Endothelial cell of umbilical vein (primary cell): Measurements from ENCODE around the gene TMEM94. TPM values are rescaled to one million over a fixed set of nuclear protein-coding genes. Genes with fewer than 3 reads are reported as not detected.

Experiments used
- BruUV-seq: library from RNA; stranded (reverse); fragments of 400-500 nt; replicated peaks from 2 replicates; lab custom pipeline; 2021; lab: Mats Ljungman, UMichigan
- CTCF ChIA-PET: fragments of 300-600, 350-600 bp; sonication (Branson Sonifier 250); formaldehyde crosslinking; loops from one replicate; lab custom pipeline; 2021; ENCODE audit warnings: antibody characterized with exemption, inconsistent platforms; lab: Charles Lee
- POLR2A ChIA-PET: fragments of 300-600, 350-600 bp; sonication (Branson Sonifier 250); formaldehyde crosslinking; loops from one replicate; lab custom pipeline; 2021; ENCODE audit warnings: antibody characterized with exemption, inconsistent platforms; lab: Charles Lee
- DNase-seq: peaks from one replicate; pipeline ENCODE4 v3.0.0-alpha.2; 2011; ENCODE audit warnings: low read depth, low spot score
- FAIRE-seq: peaks from 2 replicates; lab custom pipeline; 2011; peaks lifted over from hg19 to GRCh38; lab: Jason Lieb, UNC
- H2AFZ ChIP-seq: 2 replicates; pipeline ENCODE4 v1.6.0; 2012; ENCODE audit warnings: low read depth, low read length, control low read depth, inconsistent platforms
- H3K27ac ChIP-seq: 2 replicates; pipeline ENCODE4 v1.5.1; 2011; ENCODE audit warnings: low read depth, mild to moderate bottlenecking, control low read depth, low read length, moderate library complexity; ENCODE audit not compliant: insufficient read depth
- H3K27me3 ChIP-seq, 2 experiments: 2 replicates each; pipeline versions ENCODE4 v1.6.0 to v1.6.1; 2011; ENCODE audit warnings: low read length in 2 of 2, mixed read lengths in 1 of 2; ENCODE audit not compliant: control insufficient read depth in 2 of 2, insufficient read depth in 2 of 2
- H3K36me3 ChIP-seq, 2 experiments: 2 replicates in 1 of 2; 3 replicates in 1 of 2; pipeline ENCODE4 v1.5.1; 2011; ENCODE audit warnings: low read length in 2 of 2, mild to moderate bottlenecking in 1 of 2, moderate library complexity in 1 of 2; ENCODE audit not compliant: control insufficient read depth in 2 of 2, insufficient read depth in 2 of 2; ENCODE audit errors: extremely low read depth in 1 of 2
- H3K4me1 ChIP-seq: 3 replicates; pipeline ENCODE4 v1.5.1; 2011; ENCODE audit warnings: mild to moderate bottlenecking, low read length; ENCODE audit not compliant: control insufficient read depth, insufficient read depth; ENCODE audit errors: extremely low read depth
- H3K4me2 ChIP-seq: 2 replicates; pipeline ENCODE4 v1.6.1; 2011; ENCODE audit warnings: low read length, control low read depth, mixed read lengths; ENCODE audit not compliant: insufficient read depth
- H3K4me3 ChIP-seq, 3 experiments: fragments of 200-600 bp in 1 of 3; sonication (generic), shearing (Covaris generic) in 1 of 3; replicated peaks in 1 of 3; 2 replicates each; pipeline ENCODE4 v1.5.1; 2011 to 2016; ENCODE audit warnings: control low read depth in 3 of 3, low read length in 3 of 3, mild to moderate bottlenecking in 2 of 3, inconsistent platforms in 1 of 3, low read depth in 1 of 3, moderate library complexity in 1 of 3; ENCODE audit not compliant: insufficient read depth in 1 of 3
- H3K79me2 ChIP-seq: 2 replicates; pipeline ENCODE4 v1.6.0; 2012; ENCODE audit warnings: low read length, inconsistent platforms; ENCODE audit not compliant: control insufficient read depth, insufficient read depth
- H3K9ac ChIP-seq: replicated peaks from 2 replicates; pipeline ENCODE3; 2011; ENCODE audit warnings: low read length, control low read depth; ENCODE audit not compliant: insufficient read depth; ENCODE audit errors: extremely low read depth
- H3K9me1 ChIP-seq: replicated peaks from 3 replicates; pipeline ENCODE4 v1.6.0; 2011; ENCODE audit warnings: mild to moderate bottlenecking, low read length; ENCODE audit not compliant: control insufficient read depth, insufficient read depth; ENCODE audit errors: extremely low read depth
- H3K9me3 ChIP-seq: replicated peaks from 2 replicates; pipeline ENCODE4 v1.5.1; 2012; ENCODE audit warnings: low read length, inconsistent platforms; ENCODE audit not compliant: control insufficient read depth, insufficient read depth
- H4K20me1 ChIP-seq: replicated peaks from 2 replicates; pipeline ENCODE3; 2011; ENCODE audit warnings: mild to moderate bottlenecking, low read length; ENCODE audit not compliant: control insufficient read depth, insufficient read depth; ENCODE audit errors: extremely low read depth
- CTCF ChIP-seq, 2 donors: IDR thresholded peaks; 1 replicate in 1 of 2; 2 replicates in 1 of 2; pipeline ENCODE4 v1.5.1; 2011; ENCODE audit warnings: low read length in 2 of 2, mild to moderate bottlenecking in 2 of 2, moderate library complexity in 2 of 2, control low read depth in 1 of 2, inconsistent platforms in 1 of 2, low read depth in 1 of 2; ENCODE audit not compliant: insufficient read depth in 1 of 2; ENCODE audit errors: extremely low read depth in 1 of 2
- EZH2 ChIP-seq: IDR thresholded peaks from 2 replicates; pipeline ENCODE4 v1.6.1; 2012; ENCODE audit warnings: borderline replicate concordance, low read depth, mild to moderate bottlenecking, moderate library complexity, low read length, inconsistent platforms; ENCODE audit not compliant: severe bottlenecking
- FOS ChIP-seq: IDR thresholded peaks from 2 replicates; pipeline ENCODE4 v1.6.1; 2011; ENCODE audit warnings: mild to moderate bottlenecking, low read length, moderate library complexity, borderline replicate concordance; ENCODE audit not compliant: insufficient read depth
- GATA2 ChIP-seq: IDR thresholded peaks from 2 replicates; pipeline ENCODE4 v1.7.0; 2011; ENCODE audit warnings: low read depth, mild to moderate bottlenecking, moderate library complexity, mixed read lengths, low read length; ENCODE audit not compliant: insufficient read length, insufficient read depth
- JUN ChIP-seq: IDR thresholded peaks from 2 replicates; pipeline ENCODE4 v1.6.1; 2011; ENCODE audit warnings: borderline replicate concordance, low read depth; ENCODE audit not compliant: insufficient read length, insufficient read depth
- MAX ChIP-seq: IDR thresholded peaks from 2 replicates; pipeline ENCODE4 v1.6.1; 2011; ENCODE audit not compliant: insufficient read depth, insufficient read length
- MYC ChIP-seq: IDR thresholded peaks from one replicate; pipeline ENCODE4 v1.6.1; 2011; ENCODE audit warnings: mild to moderate bottlenecking, low read depth, low read length
- POLR2A ChIP-seq: IDR thresholded peaks from 2 replicates; pipeline ENCODE4 v1.6.1; 2012; ENCODE audit warnings: low read depth, mild to moderate bottlenecking, control low read depth, low read length
- POLR2AphosphoS5 ChIP-seq: IDR thresholded peaks from 2 replicates; pipeline ENCODE4 v1.6.1; 2012; ENCODE audit warnings: low read depth, mild to moderate bottlenecking, control low read depth, low read length, moderate library complexity; ENCODE audit not compliant: insufficient read depth
- dilution Hi-C: fragments of 300-500 bp; cut with MboI; formaldehyde crosslinking; loops from one replicate; pipeline ENCODE4 v1.15.0; 2019; ENCODE audit warnings: low sequenced_read_pairs; ENCODE audit not compliant: extremely low pct_ligation_motif_present
- intact Hi-C: fragments of 100-400 bp; cut with micrococcal nuclease; formaldehyde crosslinking; loops from one replicate; pipeline ENCODE4 v1.10.0; 2022
- polyA plus RNA-seq, 4 experiments: library from polyadenylated mRNA; depleted of rRNA in 3 of 4; stranded (reverse) in 3 of 4; unstranded in 1 of 4; fragments of >200 nt; gene quantifications; 2 replicates each; pipeline versions ENCODE4 v1.2.1 to v1.2.3, GENCODE V29; 2011 to 2012; ENCODE audit warnings: missing spikeins in 1 of 4
- total RNA-seq: library from RNA; stranded (reverse); gene quantifications from 2 replicates; pipeline ENCODE4 v1.2.3, GENCODE V29; 2021

The TMEM94 gene
- total and polyA plus RNA-seq, 2 donors (not counting 3 experiments of a cell fraction or from before 2014, with no cell fraction given) = 69.2 to 75.9 TPM

GRCh38 chr17:75506888-75507287, 50.5 kb downstream of the TMEM94 start:
- FAIRE-seq (no peak), DNase-seq (no peak)
- CTCF ChIA-PET = interaction anchor here (2.6 kb wide), 1 partner anchor 18 kb away, joined by 6 read pairs; the partner anchor contains the start of gene LLGL2
- H3K4me1 ChIP-seq = peaks cover 26% of the 10 kb centered on the region
- no peak overlapping the region for H2AFZ ChIP-seq
- H3K27me3 ChIP-seq = no peaks in the 10 kb centered on the region
- no peak overlapping the region for H3K9ac ChIP-seq
- peaks cover 0 to 21% of the 10 kb centered on the region in 2 experiments for H3K36me3 ChIP-seq
- POLR2A ChIA-PET = no interaction called here
- BruUV-seq = no TSS peak
- intact Hi-C loops = no loop called here
- H4K20me1 ChIP-seq = no peaks in the 10 kb centered on the region
- H3K27ac ChIP-seq = no peak overlapping the region
- no peak overlapping the region for H3K4me2 ChIP-seq
- H3K9me3 ChIP-seq = no peaks in the 10 kb centered on the region
- dilution Hi-C loops = no loop called here
- no peak overlapping the region for H3K4me3 ChIP-seq
- H3K79me2 ChIP-seq = peaks cover 7% of the 10 kb centered on the region
- no peak for TF ChIP-seq MYC
- TF ChIP-seq CTCF (IDR thresholded peaks at IDR 0.05; ENCODE audit: extremely low read depth in 1 of 2, insufficient read depth in 1 of 2, low read depth in 1 of 2, low read length in 2 of 2) = no peak
- H3K9me1 ChIP-seq = no peaks in the 10 kb centered on the region

- Histone ChIP-seq H3K4me2 (no peak overlapping the region), H3K9ac (no peak overlapping the region), H2AFZ (no peak overlapping the region), H4K20me1 (no peaks in the 10 kb centered on the region), H3K9me3 (no peaks in the 10 kb centered on the region), H3K4me1 (peaks cover 37% of the 10 kb centered on the region), H3K9me1 (no peaks in the 10 kb centered on the region), H3K79me2 (peaks cover 17% of the 10 kb centered on the region), H3K27ac (no peak overlapping the region), H3K27me3 (no peaks in the 10 kb centered on the region), H3K4me3 (no peak overlapping the region), H3K36me3 (peaks cover 0 to 19% of the 10 kb centered on the region in 2 experiments)
- ChIA-PET POLR2A (no interaction called here), CTCF (interaction anchor here (0.8 to 2.6 kb wide), 2 partner anchors 10 to 17 kb away, joined by 4 to 6 read pairs; partner anchors contain the start of gene LLGL2)
- no TSS peak for BruUV-seq
- DNase-seq (no peak), FAIRE-seq (no peak)
- TF ChIP-seq POLR2AphosphoS5 = no peak
- TF ChIP-seq FOS = no peak
- TF ChIP-seq EZH2 = no peak
- TF ChIP-seq MAX = no peak
- TF ChIP-seq GATA2 = no peak
- no peak for TF ChIP-seq MYC
- no peak for TF ChIP-seq POLR2A
- no peak for TF ChIP-seq JUN
- TF ChIP-seq CTCF (IDR thresholded peaks at IDR 0.05; ENCODE audit: extremely low read depth in 1 of 2, insufficient read depth in 1 of 2, low read depth in 1 of 2, low read length in 2 of 2) = no peak
- intact Hi-C loops = no loop called here
- dilution Hi-C loops = no loop called here
These were observed 51.6 kb downstream of the TMEM94 start for GRCh38 chr17:75507733-75508719.
